NCI-H226 (cell line): ENCODE data around the gene DLL3.

Experiments
- DNase-seq: peaks from one replicate; pipeline ENCODE4 v3.0.0-alpha.2; 2015

The DLL3 gene

GRCh38 chr19:39489756-39490155 is 9.0 kb upstream of the DLL3 start:
- DNase-seq = no peak

GRCh38 chr19:39492225-39492624 is 6.5 kb upstream of the DLL3 start:
- no peak for DNase-seq

GRCh38 chr19:39492788-39493187 is 6.0 kb upstream of the DLL3 start:
- no peak for DNase-seq

GRCh38 chr19:39494661-39495060 is 4.1 kb upstream of the DLL3 start:
- DNase-seq = no peak

GRCh38 chr19:39496063-39496462 is 2.7 kb upstream of the DLL3 start:
- DNase-seq = no peak

- no peak for DNase-seq
Measured at GRCh38 chr19:39497701-39497995, 1.1 kb upstream of the DLL3 start.

GRCh38 chr19:39497996-39498797 is 550 bp upstream of the DLL3 start:
- no peak for DNase-seq

- DNase-seq = no peak
Measured at GRCh38 chr19:39499932-39500331, 1.2 kb downstream of the DLL3 start.

- no peak for DNase-seq
Measured at GRCh38 chr19:39500543-39500942, 1.8 kb downstream of the DLL3 start.

GRCh38 chr19:39501340-39501739 is 2.6 kb downstream of the DLL3 start:
- no peak for DNase-seq

GRCh38 chr19:39502640-39503417 is 4.1 kb downstream of the DLL3 start:
- peak; percentile 48 for DNase-seq

GRCh38 chr19:39506598-39506943 is 7.8 kb downstream of the DLL3 start:
- no peak for DNase-seq

- no peak for DNase-seq
Measured at GRCh38 chr19:39506944-39507714, 8.4 kb downstream of the DLL3 start.

- no peak for DNase-seq
Measured at GRCh38 chr19:39507715-39508364, 9.1 kb downstream of the DLL3 start.

GRCh38 chr19:39508629-39509028 is 9.9 kb downstream of the DLL3 start:
- no peak for DNase-seq

- DNase-seq = no peak
Measured at GRCh38 chr19:39509233-39509632, 10.5 kb downstream of the DLL3 start.

GRCh38 chr19:39512988-39513387 is 14.2 kb downstream of the DLL3 start:
- DNase-seq = no peak

GRCh38 chr19:39514840-39515550 is 16.2 kb downstream of the DLL3 start, which contains the start of gene SELENOV:
SELENOV (plus strand) TSS chr19:39515139; CDS start chr19:39515213, 74 bp downstream.
- DNase-seq = no peak

GRCh38 chr19:39515551-39516191 is 16.9 kb downstream of the DLL3 start:
- DNase-seq = no peak

- no peak for DNase-seq
Measured at GRCh38 chr19:39516270-39516669, 17.5 kb downstream of the DLL3 start.

GRCh38 chr19:39517432-39517831 is 18.7 kb downstream of the DLL3 start:
- no peak for DNase-seq

- no peak for DNase-seq
Measured at GRCh38 chr19:39518458-39518857, 19.7 kb downstream of the DLL3 start.
